ENCODE data around the gene TNS2.

- TF ChIP-seq TAF1 (IDR thresholded peaks at IDR 0.05; ENCODE audit: borderline replicate concordance, low read depth, low read length) (no peak), NFIC (IDR thresholded peaks at IDR 0.05; ENCODE audit: low read depth, low read length) (no peak), CTCF (IDR thresholded peaks at IDR 0.05 in 2 of 3, conservative IDR thresholded peaks at IDR 0.05 in 1 of 3; ENCODE audit: control insufficient read depth in 2 of 3, extremely low read depth in 1 of 3, insufficient read depth in 1 of 3, low read depth in 3 of 3, low read length in 3 of 3) (no peak), POLR2A (IDR thresholded peaks at IDR 0.05; ENCODE audit: low read depth, low read length) (no peak), BCL11A (IDR thresholded peaks at IDR 0.05; ENCODE audit: low read depth, low read length) (no peak)
Measured at GRCh38 chr12:53096089-53096741, 46.4 kb downstream of the TNS2 start.

All from GM12878 (cell line).